Measurements from ENCODE around the gene EFCAB8.

Gene EFCAB8

DNA sequence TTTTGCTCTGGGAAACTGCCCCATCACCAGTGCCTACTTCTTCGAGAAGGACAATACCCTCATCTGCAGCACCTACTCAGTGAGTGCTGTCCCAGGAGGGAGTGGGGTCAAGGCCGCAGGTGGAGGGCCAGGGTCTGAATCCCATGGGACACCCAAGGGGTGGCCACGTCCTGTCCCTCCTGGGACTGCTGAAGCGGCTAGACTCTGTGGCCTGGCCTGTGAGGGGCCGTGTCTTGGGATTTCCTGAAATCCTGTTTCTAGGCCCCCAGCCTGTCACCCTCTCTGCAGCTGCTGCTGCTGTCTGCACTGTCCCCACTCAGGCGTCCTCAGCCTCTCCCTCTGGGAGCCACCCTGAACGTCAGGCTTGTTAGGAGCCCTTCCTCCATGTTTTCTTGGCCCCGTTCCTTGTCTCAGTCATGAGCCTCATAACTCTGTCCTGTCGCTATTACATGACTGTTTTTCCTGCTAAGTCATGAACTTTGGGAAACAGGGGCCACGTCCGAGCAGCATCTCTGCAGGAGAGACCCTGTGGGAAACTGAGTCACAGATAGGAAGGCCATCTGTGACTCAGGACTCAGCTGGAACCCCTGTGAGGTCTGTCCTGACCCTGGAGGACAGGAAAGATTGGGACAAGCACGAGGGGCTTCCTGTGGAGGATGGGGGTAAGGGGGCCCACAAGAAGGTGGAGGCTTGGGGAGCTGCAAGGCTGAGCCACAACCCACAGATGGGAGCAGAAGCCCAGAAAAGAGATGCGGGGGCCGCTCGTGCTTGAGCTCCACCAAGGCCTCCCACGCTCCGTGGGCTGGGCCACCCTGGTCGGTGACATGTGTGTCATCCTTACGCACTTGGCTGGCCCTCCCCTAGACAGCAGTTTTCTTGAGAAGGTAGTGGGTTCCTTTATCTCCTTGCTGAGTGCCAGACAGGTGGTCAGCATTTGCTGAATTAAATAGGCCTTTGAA lies 49.9 kb downstream of the EFCAB8 start:
- TF ChIP-seq, protein P1, sequence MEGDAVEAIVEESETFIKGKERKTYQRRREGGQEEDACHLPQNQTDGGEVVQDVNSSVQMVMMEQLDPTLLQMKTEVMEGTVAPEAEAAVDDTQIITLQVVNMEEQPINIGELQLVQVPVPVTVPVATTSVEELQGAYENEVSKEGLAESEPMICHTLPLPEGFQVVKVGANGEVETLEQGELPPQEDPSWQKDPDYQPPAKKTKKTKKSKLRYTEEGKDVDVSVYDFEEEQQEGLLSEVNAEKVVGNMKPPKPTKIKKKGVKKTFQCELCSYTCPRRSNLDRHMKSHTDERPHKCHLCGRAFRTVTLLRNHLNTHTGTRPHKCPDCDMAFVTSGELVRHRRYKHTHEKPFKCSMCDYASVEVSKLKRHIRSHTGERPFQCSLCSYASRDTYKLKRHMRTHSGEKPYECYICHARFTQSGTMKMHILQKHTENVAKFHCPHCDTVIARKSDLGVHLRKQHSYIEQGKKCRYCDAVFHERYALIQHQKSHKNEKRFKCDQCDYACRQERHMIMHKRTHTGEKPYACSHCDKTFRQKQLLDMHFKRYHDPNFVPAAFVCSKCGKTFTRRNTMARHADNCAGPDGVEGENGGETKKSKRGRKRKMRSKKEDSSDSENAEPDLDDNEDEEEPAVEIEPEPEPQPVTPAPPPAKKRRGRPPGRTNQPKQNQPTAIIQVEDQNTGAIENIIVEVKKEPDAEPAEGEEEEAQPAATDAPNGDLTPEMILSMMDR (IDR thresholded peaks at IDR 0.05; ENCODE audit: insufficient read depth, low read depth, low read length, missing control alignments), result no peak
- no peak overlapping the region for H3K4me3 ChIP-seq (ENCODE audit: low read length)
- DNase-seq (ENCODE audit: low read depth), result no peak

DNA sequence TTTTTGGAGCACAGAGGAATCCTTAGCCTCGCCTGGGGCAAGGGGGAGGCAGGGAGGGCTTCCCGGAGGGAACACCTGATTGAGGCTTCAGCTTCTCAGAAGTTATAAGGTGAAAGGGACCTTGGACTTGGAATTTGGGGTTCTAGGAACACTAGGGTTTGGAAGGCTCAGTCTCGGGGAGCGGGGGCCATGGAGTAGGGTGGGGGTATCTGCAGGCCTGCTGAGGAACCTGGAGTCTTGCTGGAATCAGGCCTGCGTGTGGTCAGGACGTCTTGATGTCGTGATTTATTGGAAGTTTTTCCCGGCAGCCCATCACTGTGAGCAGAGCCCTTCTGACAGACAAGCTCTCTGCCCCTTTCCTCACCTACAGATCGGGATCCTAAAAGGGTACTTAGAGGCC lies 50.7 kb downstream of the EFCAB8 start:
- TF ChIP-seq, protein P1 (IDR thresholded peaks at IDR 0.05; ENCODE audit: insufficient read depth, low read depth, low read length, missing control alignments), result no peak
- no peak for DNase-seq (ENCODE audit: low read depth)
- no peak overlapping the region for H3K4me3 ChIP-seq (ENCODE audit: low read length)

DNA sequence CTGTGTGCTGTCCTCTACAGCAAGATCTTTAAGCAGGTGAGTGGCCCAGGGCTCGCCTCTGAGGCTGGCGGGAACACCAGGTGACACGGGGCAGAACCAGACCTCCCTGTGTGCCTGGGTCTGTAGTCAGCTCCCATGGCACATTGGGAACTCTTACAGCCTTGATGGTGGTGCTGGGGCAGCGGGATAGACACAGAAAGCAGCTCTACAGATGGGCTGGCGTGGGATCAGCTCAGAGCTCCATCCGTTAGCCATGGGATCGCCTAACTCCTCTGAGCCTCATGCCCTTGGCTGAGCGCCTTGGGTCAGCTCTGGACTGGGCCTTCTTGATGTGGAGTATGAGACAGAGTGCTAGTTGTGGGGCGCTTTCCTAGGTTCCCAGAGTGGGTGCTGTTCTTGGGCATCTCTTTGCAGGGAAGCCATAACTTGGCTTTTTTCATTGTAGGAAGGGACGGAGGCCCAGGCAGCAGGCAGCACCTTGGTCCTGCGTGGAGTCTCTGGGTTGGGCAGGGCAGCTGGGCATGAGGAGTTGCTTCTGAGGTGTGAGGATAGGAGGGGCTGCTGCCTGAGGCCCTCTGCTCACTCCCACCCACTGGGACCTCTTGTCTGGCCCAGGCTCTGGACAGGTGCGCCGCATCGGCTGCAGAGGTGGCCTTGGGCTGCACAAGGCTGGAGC lies 51.3 kb downstream of the EFCAB8 start:
- TF ChIP-seq, protein P1 (IDR thresholded peaks at IDR 0.05; ENCODE audit: insufficient read depth, low read depth, low read length, missing control alignments), result no peak
- no peak for DNase-seq (ENCODE audit: low read depth)
- no peak overlapping the region for H3K4me3 ChIP-seq (ENCODE audit: low read length)

DNA sequence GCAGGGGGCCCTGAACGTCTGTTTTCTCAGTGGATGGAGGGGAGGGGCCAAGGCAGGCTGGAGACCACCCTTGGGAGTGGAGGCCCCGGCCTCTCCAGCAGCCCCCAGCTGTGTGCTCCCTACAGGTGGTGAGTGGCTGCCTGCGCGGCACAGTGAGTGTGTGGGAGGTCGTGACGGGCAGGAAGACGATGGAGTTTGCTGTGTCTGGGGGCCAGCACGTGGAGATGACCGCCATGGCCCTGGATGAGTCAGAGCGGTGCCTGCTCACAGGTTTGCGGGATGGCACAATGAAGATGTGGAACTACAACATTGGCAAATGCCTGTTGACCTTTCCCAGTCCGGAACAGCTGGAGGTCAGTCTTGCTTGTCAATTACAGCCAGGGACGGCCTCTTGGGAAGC lies 52.6 kb downstream of the EFCAB8 start:
- H3K4me3 ChIP-seq (ENCODE audit: low read length), result no peak overlapping the region
- TF ChIP-seq, protein P1 (IDR thresholded peaks at IDR 0.05; ENCODE audit: insufficient read depth, low read depth, low read length, missing control alignments), result no peak
- DNase-seq (ENCODE audit: low read depth), result no peak

DNA sequence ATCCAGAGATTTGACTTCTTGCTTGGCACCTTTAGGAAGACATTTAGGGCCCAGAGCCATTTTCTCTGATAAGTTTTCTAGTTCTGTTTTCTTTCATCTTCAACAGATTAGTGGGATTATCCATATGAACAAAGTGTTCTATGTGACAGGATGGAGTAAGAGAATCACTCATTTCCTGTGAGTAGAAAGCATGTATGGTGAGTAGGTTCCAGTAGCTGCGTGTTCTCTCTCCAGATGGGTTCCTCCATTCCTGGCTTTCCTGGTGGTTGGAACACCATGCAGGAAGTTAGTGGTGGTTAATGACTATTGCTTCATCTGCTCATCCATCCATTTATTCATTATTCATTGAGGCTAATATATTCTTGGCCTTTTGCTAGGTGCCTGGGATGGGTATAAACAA lies 54.0 kb downstream of the EFCAB8 start:
- H3K4me3 ChIP-seq (ENCODE audit: low read length), result no peak overlapping the region
- DNase-seq (ENCODE audit: low read depth), result no peak
- TF ChIP-seq, protein P1 (IDR thresholded peaks at IDR 0.05; ENCODE audit: insufficient read depth, low read depth, low read length, missing control alignments), result no peak

DNA sequence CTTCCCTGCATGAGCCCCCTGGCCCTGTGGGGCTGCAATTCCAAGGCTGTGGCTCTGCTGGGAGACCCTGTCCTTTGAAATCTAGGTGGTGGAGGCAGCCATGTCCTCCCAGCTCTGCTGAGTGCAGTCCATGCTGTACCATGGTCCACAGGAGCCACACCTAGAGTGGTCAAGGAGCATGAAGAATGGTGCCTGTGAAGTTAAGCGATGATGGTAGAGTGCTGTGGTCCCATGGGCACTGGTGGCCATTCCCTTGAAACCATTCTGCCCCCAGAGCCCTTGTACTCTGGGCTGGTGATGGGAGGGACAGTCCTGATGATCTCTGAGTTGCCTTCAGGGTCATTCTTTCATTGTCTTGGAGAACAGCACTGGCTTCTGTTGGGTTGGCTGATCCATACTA lies 55.3 kb downstream of the EFCAB8 start:
- no peak overlapping the region for H3K4me3 ChIP-seq (ENCODE audit: low read length)
- TF ChIP-seq, protein P1 (IDR thresholded peaks at IDR 0.05; ENCODE audit: insufficient read depth, low read depth, low read length, missing control alignments), result no peak
- DNase-seq (ENCODE audit: low read depth), result no peak
